Muscle of leg (tissue), 11 donors: ENCODE measurements around the gene DYDC2. TPM values are rescaled to one million over a fixed set of nuclear protein-coding genes. Genes with fewer than 3 reads are reported as not detected.

Source experiments
- DNase-seq: peaks from one replicate; pipeline ENCODE4 v3.0.0; 2013
- H3K27ac ChIP-seq: one replicate; pipeline ENCODE4 v1.5.1; 2013; ENCODE audit warnings: mild to moderate bottlenecking, low read length, control low read depth
- H3K27me3 ChIP-seq: one replicate; pipeline ENCODE4 v1.6.1; 2013; ENCODE audit warnings: low read length; ENCODE audit not compliant: control insufficient read depth, insufficient read depth
- H3K36me3 ChIP-seq: one replicate; pipeline ENCODE4 v1.6.1; 2013; ENCODE audit warnings: low read length; ENCODE audit not compliant: control insufficient read depth, insufficient read depth
- H3K4me1 ChIP-seq: one replicate; pipeline ENCODE4 v1.6.1; 2013; ENCODE audit warnings: low read length; ENCODE audit not compliant: control insufficient read depth, insufficient read depth
- H3K4me3 ChIP-seq: one replicate; pipeline ENCODE4 v1.5.1; 2013; ENCODE audit warnings: low read length, control low read depth
- H3K9me3 ChIP-seq: replicated peaks from 2 replicates; pipeline ENCODE4 v1.6.1; 2013; ENCODE audit warnings: low read depth, low read length; ENCODE audit not compliant: control insufficient read depth
- WGBS: methylation state at CpG from one replicate; pipeline ENCODE4 v1.1.5; 2013; ENCODE audit warnings: missing lambda C conversion rate; ENCODE audit not compliant: insufficient coverage; 5-methylcytosine and 5-hydroxymethylcytosine counted together
- polyA plus RNA-seq, 8 donors: library from polyadenylated mRNA; unstranded; fragments of 120-200 nt; gene quantifications; one replicate each; pipeline versions ENCODE4 v1.2.1 to v1.2.3, GENCODE V29; 2013; ENCODE audit warnings: inconsistent platforms in 1 of 8, low replicate concordance in 1 of 8; ENCODE audit not compliant: insufficient read length in 8 of 8, insufficient read depth in 1 of 8
- total RNA-seq: library from RNA; stranded (reverse); fragments of 120-200 nt; gene quantifications from one replicate; pipeline ENCODE4 v1.2.4, GENCODE V29; 2013

The DYDC2 gene
- total and polyA plus RNA-seq, 9 donors = 0.04 to 0.22 (median 0.12) TPM; not detected in 5

DNA sequence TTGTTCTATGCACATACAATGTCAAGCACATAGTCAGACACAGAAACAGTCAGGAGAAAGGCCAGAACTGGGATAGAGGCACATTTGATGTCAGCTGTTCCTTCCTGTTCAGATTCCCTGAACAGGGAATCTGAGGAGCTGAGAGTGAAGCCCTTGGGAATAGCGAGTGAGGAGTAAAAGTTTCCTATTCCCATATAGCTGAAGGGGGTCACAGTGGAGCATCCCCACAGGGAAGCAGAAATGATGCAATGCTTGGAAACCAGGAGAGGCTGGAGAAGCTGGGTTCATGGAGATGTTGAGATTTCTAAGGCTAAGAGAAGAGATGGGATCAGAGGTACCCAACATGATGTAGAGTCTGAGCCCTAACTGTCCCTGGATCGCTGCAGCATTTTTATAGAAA, 40.4 kb downstream of the DYDC2 start:
- Histone ChIP-seq H3K27ac (no peak overlapping the region), H3K36me3 (no peaks in the 10 kb centered on the region), H3K27me3 (no peaks in the 10 kb centered on the region), H3K9me3 (no peaks in the 10 kb centered on the region), H3K4me3 (no peak overlapping the region), H3K4me1 (no peaks in the 10 kb centered on the region)
- WGBS = 88% methylated on average over 1 of the region's 2 CpGs
- DNase-seq = no peak

DNA sequence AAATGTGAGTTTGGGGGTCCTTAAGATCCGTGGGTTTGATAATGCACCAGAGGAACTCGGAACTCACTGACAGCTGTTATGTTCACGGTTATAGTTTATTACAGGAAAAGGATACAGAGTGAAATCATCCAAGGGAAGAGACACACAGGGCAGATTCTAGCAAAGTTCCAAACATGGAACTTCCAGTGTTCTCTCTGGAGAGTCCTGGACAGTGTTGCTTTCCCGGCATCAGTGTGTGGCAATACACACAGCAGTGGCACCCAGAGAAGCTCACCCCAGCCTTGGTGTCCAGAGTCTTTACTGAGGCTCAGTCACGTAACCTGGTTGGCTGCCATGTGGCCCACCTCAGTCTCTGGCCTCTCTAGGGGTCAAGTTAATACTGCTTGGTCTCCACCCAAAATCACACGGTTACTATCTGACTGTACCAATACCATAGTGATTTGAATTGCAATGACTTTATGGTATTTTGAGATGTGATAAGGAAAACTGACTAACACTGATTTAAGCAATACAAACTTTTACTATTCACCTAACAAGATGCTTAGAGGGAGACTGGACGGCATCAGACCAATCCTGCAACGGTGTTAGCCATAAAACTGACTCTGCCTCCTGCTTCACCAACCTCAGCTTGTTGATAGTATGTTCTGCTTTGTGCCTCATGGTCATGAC, 43.7 kb downstream of the DYDC2 start:
- Histone ChIP-seq H3K27me3 (no peaks in the 10 kb centered on the region), H3K27ac (no peak overlapping the region), H3K9me3 (no peaks in the 10 kb centered on the region), H3K4me1 (no peaks in the 10 kb centered on the region), H3K36me3 (no peaks in the 10 kb centered on the region), H3K4me3 (no peak overlapping the region)
- WGBS = 53% methylated on average over 5 of the region's 8 CpGs
- no peak for DNase-seq

- no peak for DNase-seq
- Histone ChIP-seq H3K4me1 (peaks cover 22% of the 10 kb centered on the region), H3K9me3 (no peaks in the 10 kb centered on the region), H3K27me3 (no peaks in the 10 kb centered on the region), H3K4me3 (no peak overlapping the region), H3K36me3 (no peaks in the 10 kb centered on the region), H3K27ac (no peak overlapping the region)
- no CpG with 5 or more reads among the region's 1 CpG for WGBS
Observed at GRCh38 chr10:80405035-80405434, 48.5 kb downstream of the DYDC2 start.

- peak; percentile 81 for DNase-seq
- Histone ChIP-seq H3K4me3 (no peak overlapping the region), H3K4me1 (peaks cover 26% of the 10 kb centered on the region), H3K9me3 (no peaks in the 10 kb centered on the region), H3K27ac (peak overlapping the region; percentile 44), H3K36me3 (no peaks in the 10 kb centered on the region), H3K27me3 (no peaks in the 10 kb centered on the region)
- WGBS = 8% methylated on average over 1 of the region's 4 CpGs
Observed at GRCh38 chr10:80405626-80406025, 49.0 kb downstream of the DYDC2 start.

DNA sequence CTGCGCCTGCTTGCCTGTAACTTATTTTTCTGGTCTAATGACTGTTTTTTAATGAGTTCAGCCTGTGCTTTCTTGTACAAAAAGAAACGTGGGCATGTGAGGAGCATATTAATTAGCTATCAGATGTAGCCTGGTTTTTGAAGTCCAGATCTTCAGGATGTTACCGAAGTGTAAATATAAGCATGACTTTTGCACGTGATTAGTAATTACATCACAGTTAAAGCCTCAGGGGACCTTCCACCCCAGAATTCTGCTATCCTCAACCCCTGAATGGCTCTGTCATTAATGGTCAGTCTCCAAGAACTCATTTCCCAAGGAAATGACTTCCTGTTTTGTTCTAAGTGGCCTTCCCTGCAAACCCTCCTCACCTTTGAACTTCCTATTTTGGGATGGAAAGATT, 49.6 kb downstream of the DYDC2 start:
- WGBS = 47% methylated on average over 2 of the region's 4 CpGs
- Histone ChIP-seq H3K9me3 (no peaks in the 10 kb centered on the region), H3K27me3 (no peaks in the 10 kb centered on the region), H3K36me3 (no peaks in the 10 kb centered on the region), H3K4me1 (peaks cover 32% of the 10 kb centered on the region), H3K4me3 (no peak overlapping the region), H3K27ac (peak overlapping the region; percentile 44)
- peak; percentile 28 for DNase-seq

- Histone ChIP-seq H3K4me1 (peaks cover 47% of the 10 kb centered on the region), H3K4me3 (peak overlapping the region; percentile 85), H3K27me3 (no peaks in the 10 kb centered on the region), H3K9me3 (no peaks in the 10 kb centered on the region), H3K27ac (peak overlapping the region; percentile 81), H3K36me3 (no peaks in the 10 kb centered on the region)
- peak; percentile 29 for DNase-seq
- WGBS = 27% methylated on average over 3 of the region's 16 CpGs
Observed at GRCh38 chr10:80407812-80408241, 51.2 kb downstream of the DYDC2 start.

DNA sequence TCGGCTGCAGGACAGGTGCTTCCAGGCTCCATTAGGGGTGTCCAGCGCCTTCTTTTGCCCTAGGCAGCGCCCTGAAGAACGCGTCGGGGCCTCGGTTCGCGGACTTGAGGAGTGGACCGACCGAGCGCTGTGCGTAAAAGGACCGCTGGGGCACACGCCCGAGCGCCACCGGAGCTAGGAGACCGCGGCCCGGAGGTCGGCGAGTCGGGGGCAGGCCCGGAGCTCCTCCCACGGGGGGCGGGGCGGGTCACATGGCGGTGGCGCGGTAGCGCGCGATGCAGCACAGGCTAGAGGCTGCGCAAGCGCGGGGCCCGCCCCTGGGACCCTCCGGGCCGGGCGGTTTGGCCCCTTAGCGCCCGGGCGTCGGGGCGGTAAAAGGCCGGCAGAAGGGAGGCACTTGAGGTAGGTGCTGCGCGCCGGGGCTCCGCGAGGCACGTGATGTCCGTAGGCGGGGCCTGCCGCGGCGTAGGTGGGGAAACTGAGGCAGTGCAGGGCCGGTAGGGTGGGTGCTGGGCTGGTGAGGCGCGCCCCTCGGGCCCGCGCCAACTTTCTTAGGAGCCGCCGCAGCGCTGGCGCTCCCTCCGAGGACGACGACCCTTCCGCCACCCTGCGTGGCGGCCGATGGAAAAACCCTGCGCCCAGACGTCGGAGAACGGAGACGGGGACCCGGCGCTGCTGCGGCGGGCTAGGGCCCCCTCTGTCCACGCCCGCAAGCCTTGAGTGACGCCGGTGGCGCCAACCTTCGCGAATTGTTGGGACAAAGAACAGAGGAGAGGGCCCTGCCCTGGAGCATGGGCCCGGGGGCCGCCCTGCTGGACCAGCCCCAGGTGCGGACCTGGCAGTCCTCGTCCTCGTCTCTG, 51.9 kb downstream of the DYDC2 start, which contains the start of gene PRXL2A:
Gene PRXL2A (plus strand): TSS at position 310 of the 860 bp plus-strand sequence. CDS start 11,917 bp downstream, outside the sequence.
- no peaks in the 10 kb centered on the region for H3K27me3 ChIP-seq
- whole genome bisulfite sequencing = under 1% methylated on average over 92 of the region's 96 CpGs
- H3K4me3 ChIP-seq = peak within 1 kb of the TSS; percentile 85
- H3K36me3 ChIP-seq = no peaks in the 10 kb centered on the region
- H3K9me3 ChIP-seq = no peaks in the 10 kb centered on the region
- peak; percentile 89 for DNase-seq
- peaks cover 52% of the 10 kb centered on the region for H3K4me1 ChIP-seq
- H3K27ac ChIP-seq = peak within 1 kb of the TSS; percentile 81

GRCh38 chr10:80409121-80409520, 52.5 kb downstream of the DYDC2 start:
- H3K4me1 ChIP-seq = peaks cover 59% of the 10 kb centered on the region
- H3K27ac ChIP-seq = peak overlapping the region; percentile 71

DNA sequence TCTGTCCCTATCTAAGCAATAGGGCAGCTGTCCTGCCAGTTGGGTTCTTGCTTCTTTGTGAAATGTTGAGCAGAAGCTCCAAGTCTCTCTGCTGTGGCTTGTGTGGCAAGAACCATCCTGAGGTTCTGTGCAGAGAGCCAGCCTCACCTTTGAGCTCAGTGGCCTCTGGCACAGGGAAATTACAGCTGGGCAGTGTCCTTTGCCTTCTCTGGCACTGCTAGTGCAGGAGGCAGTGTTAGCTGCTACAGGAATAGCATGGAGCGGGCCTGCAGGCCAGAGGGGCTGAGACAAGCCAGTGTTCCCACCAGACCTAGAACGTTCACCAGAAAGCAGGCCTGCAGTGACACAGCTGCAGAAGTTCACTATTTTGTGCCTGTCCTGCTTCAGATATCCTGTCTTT, 53.5 kb downstream of the DYDC2 start:
- WGBS = 65% methylated on average over 2 of the region's 2 CpGs
- Histone ChIP-seq H3K27ac (no peak overlapping the region), H3K36me3 (no peaks in the 10 kb centered on the region), H3K27me3 (no peaks in the 10 kb centered on the region), H3K4me3 (no peak overlapping the region), H3K4me1 (peaks cover 67% of the 10 kb centered on the region), H3K9me3 (no peaks in the 10 kb centered on the region)
- DNase-seq = no peak

More at GRCh38 chr10:80409121-80409520, 52.5 kb downstream of the DYDC2 start:
- Histone ChIP-seq H3K27me3 (no peaks in the 10 kb centered on the region), H3K9me3 (no peaks in the 10 kb centered on the region), H3K4me3 (peak overlapping the region; percentile 85), H3K36me3 (no peaks in the 10 kb centered on the region)
- WGBS = 8% methylated on average over 4 of the region's 12 CpGs
- DNase-seq = no peak

GRCh38 chr10:80410578-80411145, 54.1 kb downstream of the DYDC2 start:
- Histone ChIP-seq H3K4me1 (peaks cover 69% of the 10 kb centered on the region), H3K4me3 (no peak overlapping the region), H3K27ac (no peak overlapping the region), H3K36me3 (no peaks in the 10 kb centered on the region), H3K27me3 (no peaks in the 10 kb centered on the region), H3K9me3 (no peaks in the 10 kb centered on the region)
- WGBS = 89% methylated on average over 1 of the region's 5 CpGs
- peak; percentile 30 for DNase-seq
